OCI-LY3 (cell line): ENCODE results near the gene ERLEC1.
"Not testable (repeated sequence)": the region's sequence is repeated elsewhere in the genome, so short reads cannot be mapped to it uniquely, and the experiment has no call there.

ENCODE experiments used
- H2AFZ ChIP-seq: fragments of 200-600, 300-600 bp; shearing (Covaris generic); 2 replicates; pipeline ENCODE4 v1.6.0; 2014; ENCODE audit warnings: antibody characterized with exemption, low read depth, low read length
- H3K27ac ChIP-seq: fragments of 200-600, 300-600 bp; sonication (generic); 2 replicates; pipeline ENCODE4 v1.5.1; 2014; ENCODE audit warnings: mild to moderate bottlenecking, low read length, moderate library complexity, mixed read lengths
- H3K27me3 ChIP-seq: fragments of 200-600, 300-600 bp; sonication (generic); 2 replicates; pipeline ENCODE4 v1.6.1; 2014; ENCODE audit warnings: low read depth, low read length, mixed read lengths
- H3K36me3 ChIP-seq: fragments of 200-600, 300-600 bp; sonication (generic); replicated peaks from 2 replicates; pipeline ENCODE3; 2014; ENCODE audit warnings: low read depth, low read length, mixed read lengths
- H3K4me1 ChIP-seq: fragments of 300-600, 200-600 bp; sonication (generic); 2 replicates; pipeline ENCODE4 v1.6.1; 2014; ENCODE audit warnings: low read length, mixed read lengths
- H3K4me2 ChIP-seq: fragments of 200-600, 300-600 bp; sonication (generic); 2 replicates; pipeline ENCODE4 v1.6.1; 2014; ENCODE audit warnings: low read length, mixed read lengths
- H3K4me3 ChIP-seq: fragments of 300-600, 200-600 bp; sonication (generic); 2 replicates; pipeline ENCODE4 v1.5.1; 2014; ENCODE audit warnings: antibody characterized with exemption, mild to moderate bottlenecking, low read length, moderate library complexity
- H3K79me2 ChIP-seq: fragments of 300-600, 200-600 bp; shearing (Covaris generic); 2 replicates; pipeline ENCODE4 v1.6.1; 2014; ENCODE audit warnings: mild to moderate bottlenecking, low read length, mixed read lengths
- H3K9ac ChIP-seq: fragments of 300-600, 200-600 bp; shearing (Covaris generic); 2 replicates; pipeline ENCODE4 v1.6.0; 2014; ENCODE audit warnings: mild to moderate bottlenecking, low read length, moderate library complexity
- H3K9me3 ChIP-seq: fragments of 200-600, 300-600 bp; shearing (Covaris generic); 2 replicates; pipeline ENCODE4 v1.6.1; 2014; ENCODE audit warnings: low read length, mixed read lengths; ENCODE audit not compliant: insufficient read depth
- H4K20me1 ChIP-seq: fragments of 200-600, 300-600 bp; sonication (generic); 2 replicates; pipeline ENCODE4 v1.6.1; 2016; ENCODE audit warnings: low read length, mixed read lengths; ENCODE audit not compliant: insufficient read depth
- EZH2phosphoT487 ChIP-seq: fragments of 200-600 bp; shearing (Covaris generic); IDR thresholded peaks from 2 replicates; pipeline ENCODE4 v1.6.1; 2018; ENCODE audit warnings: antibody characterized with exemption, mixed run types, low read depth
- TF ChIP-seq, protein P1 (sequence below): fragments of 200-600, 300-600 bp; sonication (generic); IDR thresholded peaks from 2 replicates; pipeline ENCODE4 v1.5.1; 2014; ENCODE audit warnings: antibody characterized with exemption, low read length, low read depth

The ERLEC1 gene

GRCh38 chr2:53753041-53753440 lies 33.8 kb upstream of the ERLEC1 start:
- Histone ChIP-seq H3K36me3 (peaks cover 9% of the 10 kb centered on the region), H3K9me3 (no peaks in the 10 kb centered on the region), H3K27ac (no peak overlapping the region), H3K9ac (no peak overlapping the region), H4K20me1 (no peaks in the 10 kb centered on the region), H3K27me3 (no peaks in the 10 kb centered on the region), H2AFZ (no peak overlapping the region), H3K4me1 (peaks cover 33% of the 10 kb centered on the region), H3K79me2 (0 out of 2 replicates have a peak, but pooled peaks cover 8% of the 10 kb centered on the region), H3K4me3 (no peak overlapping the region), H3K4me2 (no peak overlapping the region)
- no peak for TF ChIP-seq EZH2phosphoT487
- TF ChIP-seq, protein P1, sequence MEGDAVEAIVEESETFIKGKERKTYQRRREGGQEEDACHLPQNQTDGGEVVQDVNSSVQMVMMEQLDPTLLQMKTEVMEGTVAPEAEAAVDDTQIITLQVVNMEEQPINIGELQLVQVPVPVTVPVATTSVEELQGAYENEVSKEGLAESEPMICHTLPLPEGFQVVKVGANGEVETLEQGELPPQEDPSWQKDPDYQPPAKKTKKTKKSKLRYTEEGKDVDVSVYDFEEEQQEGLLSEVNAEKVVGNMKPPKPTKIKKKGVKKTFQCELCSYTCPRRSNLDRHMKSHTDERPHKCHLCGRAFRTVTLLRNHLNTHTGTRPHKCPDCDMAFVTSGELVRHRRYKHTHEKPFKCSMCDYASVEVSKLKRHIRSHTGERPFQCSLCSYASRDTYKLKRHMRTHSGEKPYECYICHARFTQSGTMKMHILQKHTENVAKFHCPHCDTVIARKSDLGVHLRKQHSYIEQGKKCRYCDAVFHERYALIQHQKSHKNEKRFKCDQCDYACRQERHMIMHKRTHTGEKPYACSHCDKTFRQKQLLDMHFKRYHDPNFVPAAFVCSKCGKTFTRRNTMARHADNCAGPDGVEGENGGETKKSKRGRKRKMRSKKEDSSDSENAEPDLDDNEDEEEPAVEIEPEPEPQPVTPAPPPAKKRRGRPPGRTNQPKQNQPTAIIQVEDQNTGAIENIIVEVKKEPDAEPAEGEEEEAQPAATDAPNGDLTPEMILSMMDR, result no peak

DNA sequence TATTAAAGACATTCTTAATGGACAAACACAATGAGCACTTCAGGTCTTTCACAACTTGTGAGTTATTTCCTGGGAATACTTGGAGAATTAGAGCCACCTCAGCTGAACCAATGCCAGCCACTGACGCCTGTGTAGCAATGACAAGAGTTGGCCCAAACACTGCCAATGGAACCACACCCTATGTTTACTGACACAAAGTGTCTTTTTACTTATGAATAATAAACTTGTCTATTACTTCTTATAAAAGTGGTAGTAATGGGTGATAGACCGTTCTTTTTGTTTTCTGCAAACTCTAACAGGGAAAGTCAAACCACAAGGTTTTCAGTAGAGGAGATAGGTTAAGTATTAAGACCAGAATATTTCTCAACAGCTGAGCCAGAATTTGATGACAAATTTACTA lies 31.7 kb upstream of the ERLEC1 start:
- Histone ChIP-seq H4K20me1 (no peaks in the 10 kb centered on the region), H3K36me3 (peaks cover 6% of the 10 kb centered on the region), H3K27me3 (no peaks in the 10 kb centered on the region), H3K9ac (no peak overlapping the region), H3K4me1 (peaks cover 31% of the 10 kb centered on the region), H3K9me3 (no peaks in the 10 kb centered on the region), H3K79me2 (0 out of 2 replicates have a peak, but pooled peaks cover 8% of the 10 kb centered on the region), H2AFZ (no peak overlapping the region), H3K4me3 (no peak overlapping the region), H3K27ac (no peak overlapping the region), H3K4me2 (no peak overlapping the region)
- TF ChIP-seq, protein P1, result no peak
- no peak for TF ChIP-seq EZH2phosphoT487

DNA sequence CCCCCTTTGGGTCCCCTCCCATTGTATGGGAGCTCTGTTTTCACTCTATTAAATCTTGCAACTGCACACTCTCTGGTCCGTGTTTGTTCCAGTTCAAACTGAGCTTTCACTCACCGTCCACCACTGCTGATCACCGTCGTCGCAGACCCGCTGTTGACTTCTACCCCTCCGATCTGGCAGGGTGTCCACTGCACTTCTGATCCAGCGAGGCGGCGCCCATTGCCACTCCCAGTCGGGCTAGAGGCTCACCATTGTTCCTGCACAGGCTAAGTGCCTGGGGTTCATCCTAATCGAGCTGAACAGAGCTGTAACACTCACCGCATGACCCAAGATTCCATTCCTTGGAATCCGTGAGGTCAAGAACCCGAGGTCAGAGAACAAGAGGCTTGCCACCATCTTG lies 30.2 kb upstream of the ERLEC1 start:
- Histone ChIP-seq H3K9me3 (no peaks in the 10 kb centered on the region), H3K4me3 (no peak overlapping the region), H2AFZ (no peak overlapping the region), H3K4me1 (peaks cover 16% of the 10 kb centered on the region), H3K79me2 (0 out of 2 replicates have a peak, but pooled peaks cover 4% of the 10 kb centered on the region), H3K36me3 (peaks cover 6% of the 10 kb centered on the region), H4K20me1 (no peaks in the 10 kb centered on the region), H3K27me3 (no peaks in the 10 kb centered on the region), H3K27ac (no peak overlapping the region), H3K4me2 (no peak overlapping the region), H3K9ac (no peak overlapping the region)
- no peak for TF ChIP-seq EZH2phosphoT487
- TF ChIP-seq, protein P1, result no peak

DNA sequence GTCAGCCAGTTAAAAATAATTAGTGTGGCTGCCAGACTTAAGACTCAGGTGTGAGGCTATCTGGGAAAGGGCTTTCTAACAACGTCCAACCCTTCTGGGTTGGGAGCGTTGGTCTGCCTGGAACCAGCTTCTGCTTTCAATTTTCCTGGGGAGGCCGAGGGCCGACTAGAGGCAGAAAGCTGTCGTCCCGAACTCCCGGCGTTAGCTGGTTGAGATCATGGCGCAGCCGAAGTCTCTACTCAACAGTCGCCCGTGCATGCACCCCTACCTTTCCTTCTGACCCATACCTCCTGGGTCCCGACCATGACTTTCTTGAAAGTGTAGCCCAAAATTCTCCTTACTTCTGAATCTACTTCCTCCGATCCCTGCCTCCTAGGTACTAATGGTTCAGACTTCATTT lies 29.6 kb upstream of the ERLEC1 start:
- not testable (repeated sequence) for H3K79me2 ChIP-seq, H3K9me3 ChIP-seq, H3K36me3 ChIP-seq, H3K4me2 ChIP-seq, H3K4me3 ChIP-seq, H3K9ac ChIP-seq, H3K27me3 ChIP-seq, H3K27ac ChIP-seq, H4K20me1 ChIP-seq, H3K4me1 ChIP-seq, H2AFZ ChIP-seq

DNA sequence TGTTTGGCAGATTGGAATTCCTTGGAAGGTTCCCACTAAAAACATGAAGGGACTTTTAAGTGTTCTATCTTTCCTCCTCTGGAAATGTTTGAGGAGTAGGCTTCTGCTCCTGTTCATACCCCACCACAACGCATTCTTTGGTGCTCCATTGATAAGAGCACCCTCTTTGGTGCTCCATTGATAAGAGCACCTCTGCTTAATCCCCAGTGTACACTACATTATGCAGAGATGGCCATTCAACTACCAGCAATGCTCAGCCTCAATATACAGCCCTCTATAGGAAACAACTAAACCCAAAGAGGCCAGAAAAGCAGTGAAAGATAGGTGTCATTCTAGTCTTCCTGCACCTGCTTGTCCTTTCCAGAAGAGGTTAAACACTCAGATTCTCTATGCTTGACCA lies 21.1 kb upstream of the ERLEC1 start:
- Histone ChIP-seq H3K36me3 (peaks cover 7% of the 10 kb centered on the region), H3K9ac (no peak overlapping the region), H3K79me2 (peaks cover 31% of the 10 kb centered on the region), H3K4me1 (peaks cover 14% of the 10 kb centered on the region), H3K27me3 (no peaks in the 10 kb centered on the region), H2AFZ (no peak overlapping the region), H3K27ac (no peak overlapping the region), H3K4me3 (no peak overlapping the region), H3K4me2 (no peak overlapping the region), H4K20me1 (no peaks in the 10 kb centered on the region), H3K9me3 (no peaks in the 10 kb centered on the region)
- TF ChIP-seq, protein P1, result no peak
- TF ChIP-seq EZH2phosphoT487, result no peak
